Endodermal cell (in vitro differentiated cells): Measurements from ENCODE around the gene MIPOL1. TPM values are rescaled to one million over a fixed set of nuclear protein-coding genes. Genes with fewer than 3 reads are reported as not detected.
"Not testable (repeated sequence)": the region's sequence is repeated elsewhere in the genome, so short reads cannot be mapped to it uniquely, and the experiment has no call there.

Source experiments
- DNase-seq: peaks from one replicate; pipeline ENCODE4 v3.0.0-alpha.2; 2017
- H3K27ac ChIP-seq: 2 replicates; pipeline ENCODE4 v1.5.1; 2013; ENCODE audit warnings: mild to moderate bottlenecking, low read depth, low read length, moderate library complexity
- H3K27me3 ChIP-seq: 2 replicates; pipeline ENCODE4 v1.6.1; 2013; ENCODE audit warnings: mild to moderate bottlenecking, low read length, moderate library complexity; ENCODE audit not compliant: insufficient read depth, control insufficient read depth, poor library complexity, severe bottlenecking
- H3K36me3 ChIP-seq: 2 replicates; pipeline ENCODE4 v1.7.0; 2013; ENCODE audit warnings: mild to moderate bottlenecking, low read length, moderate library complexity; ENCODE audit not compliant: control insufficient read depth, insufficient read depth
- H3K4me1 ChIP-seq: one replicate; pipeline ENCODE4 v1.7.0; 2013; ENCODE audit warnings: low read length; ENCODE audit not compliant: control insufficient read depth, insufficient read depth
- H3K4me3 ChIP-seq: 2 replicates; pipeline ENCODE4 v1.5.1; 2013; ENCODE audit warnings: mild to moderate bottlenecking, low read length, moderate library complexity
- H3K9ac ChIP-seq: 2 replicates; pipeline ENCODE4 v1.6.1; 2013; ENCODE audit warnings: mild to moderate bottlenecking, low read length, moderate library complexity; ENCODE audit not compliant: poor library complexity, severe bottlenecking; ENCODE audit errors: extremely low read depth
- H3K9me3 ChIP-seq: 2 replicates; pipeline ENCODE4 v1.6.1; 2013; ENCODE audit warnings: mild to moderate bottlenecking, low read length, moderate library complexity; ENCODE audit not compliant: control insufficient read depth
- H3K27ac Mint-ChIP-seq: 2 replicates; pipeline ENCODE4 v1.8.0; 2020; ENCODE audit warnings: mixed read lengths
- H3K27me3 Mint-ChIP-seq: 2 replicates; pipeline ENCODE4 v1.8.0; 2021; ENCODE audit warnings: mild to moderate bottlenecking, mixed read lengths; ENCODE audit not compliant: insufficient read depth
- H3K36me3 Mint-ChIP-seq: 2 replicates; pipeline ENCODE4 v1.8.0; 2020; ENCODE audit warnings: low read depth, mixed read lengths
- H3K4me1 Mint-ChIP-seq: 2 replicates; pipeline ENCODE4 v1.8.0; 2020; ENCODE audit warnings: mixed read lengths
- H3K4me3 Mint-ChIP-seq: 2 replicates; pipeline ENCODE4 v1.8.0; 2020; ENCODE audit warnings: mild to moderate bottlenecking, moderate library complexity, mixed read lengths
- H3K9me3 Mint-ChIP-seq: 2 replicates; pipeline ENCODE4 v1.8.0; 2020; ENCODE audit warnings: mild to moderate bottlenecking, mixed read lengths
- WGBS, 2 experiments: methylation state at CpG; one replicate each; pipeline versions ENCODE4 v1.1.5 to v1.1.7; 2013; ENCODE audit warnings: missing lambda C conversion rate in 2 of 2, mixed read lengths in 1 of 2; ENCODE audit not compliant: insufficient coverage in 1 of 2, insufficient read length in 1 of 2; 5-methylcytosine and 5-hydroxymethylcytosine counted together
- total RNA-seq, 2 donors: library from RNA; stranded (reverse); fragmentation: NEBNext Ultra II Directional in 1 of 2; extraction: Animal tissue kit (Norgen Biotek cat#: 25700) in 1 of 2; gene quantifications; 2 replicates in 1 of 2; 3 replicates in 1 of 2; pipeline ENCODE4 v1.2.1, GENCODE V29; 2021
- TF ChIP-seq, protein P1 (sequence below): fragments of 200-600 bp; sonication (generic); conservative IDR thresholded peaks from 2 replicates; pipeline ENCODE4 v1.5.0; 2021; ENCODE audit warnings: antibody characterized with exemption, mild to moderate bottlenecking

The MIPOL1 gene
- total RNA-seq, 2 donors from 2014 or later, result 22.0 to 28.5 TPM

DNA sequence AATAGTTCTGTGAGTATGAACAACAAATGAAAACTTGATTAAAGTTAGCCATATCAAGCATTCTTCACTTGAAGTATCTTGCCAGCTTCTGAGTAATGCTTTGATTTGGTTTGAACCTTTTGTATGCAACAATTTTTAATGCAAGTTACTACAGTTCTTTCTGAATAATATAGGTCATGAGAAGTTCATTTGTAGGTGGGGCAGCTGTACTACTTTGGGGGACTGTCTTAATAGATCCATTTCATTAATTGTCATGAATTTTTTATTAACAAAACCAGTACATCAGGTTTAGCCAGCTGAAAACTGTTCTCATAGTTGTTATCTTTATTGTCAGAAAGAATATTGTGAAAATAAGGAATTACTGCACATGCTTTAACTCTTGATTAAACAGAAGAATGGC lies 254.6 kb downstream of the MIPOL1 start:
- TF ChIP-seq, protein P1, sequence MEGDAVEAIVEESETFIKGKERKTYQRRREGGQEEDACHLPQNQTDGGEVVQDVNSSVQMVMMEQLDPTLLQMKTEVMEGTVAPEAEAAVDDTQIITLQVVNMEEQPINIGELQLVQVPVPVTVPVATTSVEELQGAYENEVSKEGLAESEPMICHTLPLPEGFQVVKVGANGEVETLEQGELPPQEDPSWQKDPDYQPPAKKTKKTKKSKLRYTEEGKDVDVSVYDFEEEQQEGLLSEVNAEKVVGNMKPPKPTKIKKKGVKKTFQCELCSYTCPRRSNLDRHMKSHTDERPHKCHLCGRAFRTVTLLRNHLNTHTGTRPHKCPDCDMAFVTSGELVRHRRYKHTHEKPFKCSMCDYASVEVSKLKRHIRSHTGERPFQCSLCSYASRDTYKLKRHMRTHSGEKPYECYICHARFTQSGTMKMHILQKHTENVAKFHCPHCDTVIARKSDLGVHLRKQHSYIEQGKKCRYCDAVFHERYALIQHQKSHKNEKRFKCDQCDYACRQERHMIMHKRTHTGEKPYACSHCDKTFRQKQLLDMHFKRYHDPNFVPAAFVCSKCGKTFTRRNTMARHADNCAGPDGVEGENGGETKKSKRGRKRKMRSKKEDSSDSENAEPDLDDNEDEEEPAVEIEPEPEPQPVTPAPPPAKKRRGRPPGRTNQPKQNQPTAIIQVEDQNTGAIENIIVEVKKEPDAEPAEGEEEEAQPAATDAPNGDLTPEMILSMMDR, result no peak
- no peaks in the 10 kb centered on the region for H3K4me1 ChIP-seq
- H3K27me3 ChIP-seq, result no peaks in the 10 kb centered on the region
- H3K4me3 ChIP-seq, result no peak overlapping the region
- H3K9ac ChIP-seq, result no peak overlapping the region
- no peaks in the 10 kb centered on the region for H3K9me3 ChIP-seq
- Mint-ChIP-seq H3K27ac (no peak overlapping the region), H3K36me3 (no peaks in the 10 kb centered on the region), H3K4me3 (no peak overlapping the region), H3K9me3 (no peaks in the 10 kb centered on the region), H3K27me3 (no peaks in the 10 kb centered on the region), H3K4me1 (peaks cover 6% of the 10 kb centered on the region)
- no peak for DNase-seq
- H3K27ac ChIP-seq, result no peak overlapping the region
- no peaks in the 10 kb centered on the region for H3K36me3 ChIP-seq

DNA sequence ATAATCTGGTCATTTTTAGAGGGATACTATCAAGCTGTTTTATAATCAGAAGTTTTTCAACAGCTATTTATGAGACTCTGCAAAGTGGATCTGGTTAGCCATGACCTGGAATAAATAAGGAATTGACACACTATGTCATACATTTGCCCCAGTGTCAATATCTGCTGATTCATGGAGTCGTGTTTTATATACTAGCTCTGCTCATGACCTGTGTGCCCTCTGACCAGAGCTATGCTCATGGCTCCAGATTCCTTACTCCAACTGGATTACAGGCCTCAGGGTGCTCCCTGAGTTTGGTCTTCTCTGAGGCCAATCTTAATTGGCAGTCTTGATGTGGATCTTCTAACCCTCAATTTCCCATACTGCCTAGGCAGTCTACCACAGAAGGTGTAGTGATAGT lies 256.2 kb downstream of the MIPOL1 start:
- 89 to 100% methylated on average over 1 of the region's 1 CpG for WGBS, 2 experiments
- Histone ChIP-seq H3K9ac (no peak overlapping the region), H3K4me3 (no peak overlapping the region), H3K9me3 (no peaks in the 10 kb centered on the region), H3K27ac (no peak overlapping the region), H3K36me3 (no peaks in the 10 kb centered on the region), H3K4me1 (no peaks in the 10 kb centered on the region), H3K27me3 (no peaks in the 10 kb centered on the region)
- TF ChIP-seq, protein P1, result no peak
- Mint-ChIP-seq H3K9me3 (no peaks in the 10 kb centered on the region), H3K27me3 (no peaks in the 10 kb centered on the region), H3K36me3 (no peaks in the 10 kb centered on the region), H3K27ac (no peak overlapping the region), H3K4me3 (no peak overlapping the region), H3K4me1 (peaks cover 6% of the 10 kb centered on the region)
- DNase-seq, result no peak

DNA sequence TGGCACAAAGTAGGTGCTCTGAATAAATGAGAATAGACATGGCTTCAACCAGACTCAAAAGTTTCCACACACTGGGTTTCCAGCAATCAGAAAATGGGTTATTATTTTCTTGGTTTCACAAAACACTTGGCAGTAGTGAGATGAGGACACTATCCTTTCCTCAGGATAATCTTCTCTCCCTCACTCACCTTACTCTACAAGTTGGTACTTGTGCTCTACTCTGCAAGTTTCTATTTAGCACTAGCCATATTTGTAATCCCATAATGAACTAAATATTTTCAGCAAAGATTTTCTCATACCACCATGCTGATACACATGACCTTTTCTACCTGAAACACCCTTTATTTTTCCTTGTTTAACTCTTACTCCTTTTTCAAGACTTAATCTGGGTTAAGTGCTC lies 259.6 kb downstream of the MIPOL1 start:
- H3K27me3 Mint-ChIP-seq, result no peaks in the 10 kb centered on the region

DNA sequence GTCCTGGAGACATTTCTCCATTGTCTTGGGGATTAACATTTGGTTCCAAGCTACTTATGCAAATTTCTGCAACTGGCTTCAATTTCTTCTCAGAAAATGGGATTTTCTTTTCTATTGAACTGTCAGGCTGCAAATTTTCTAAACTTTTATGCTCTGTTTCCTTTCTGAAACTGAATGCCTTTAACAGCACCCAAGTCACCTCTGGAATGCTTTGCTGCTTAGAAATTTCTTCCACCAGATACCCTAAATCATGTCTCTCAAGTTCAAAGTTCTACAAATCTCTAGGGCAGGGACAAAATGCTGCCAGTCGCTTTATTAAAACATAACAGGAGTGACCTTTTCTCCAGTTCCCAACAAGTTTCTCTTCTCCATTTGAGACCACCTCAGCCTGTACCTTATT lies 264.7 kb downstream of the MIPOL1 start:
- H3K36me3 ChIP-seq, H3K9ac ChIP-seq, H3K4me3 ChIP-seq, DNase-seq, H3K27ac ChIP-seq, H3K27me3 Mint-ChIP-seq, H3K27ac Mint-ChIP-seq, H3K4me3 Mint-ChIP-seq, H3K27me3 ChIP-seq: not testable (repeated sequence)
- Mint-ChIP-seq H3K4me1 (peaks cover 11% of the 10 kb centered on the region), H3K36me3 (peaks cover 29% of the 10 kb centered on the region), H3K9me3 (peaks cover 43% of the 10 kb centered on the region)
- 75 to 91% methylated on average over 1 of the region's 1 CpG for WGBS, 2 experiments
- H3K4me1 ChIP-seq, result peaks cover 10% of the 10 kb centered on the region
- H3K9me3 ChIP-seq, result peaks cover 45% of the 10 kb centered on the region

More for the DNA sequence above, 259.6 kb downstream of the MIPOL1 start:
- Histone ChIP-seq H3K4me1 (no peaks in the 10 kb centered on the region), H3K9ac (no peak overlapping the region), H3K9me3 (peaks cover 23% of the 10 kb centered on the region), H3K27me3 (no peaks in the 10 kb centered on the region), H3K27ac (no peak overlapping the region), H3K4me3 (no peak overlapping the region), H3K36me3 (no peaks in the 10 kb centered on the region)
- no peak for DNase-seq
- TF ChIP-seq, protein P1, result no peak
- peaks cover 22% of the 10 kb centered on the region for H3K9me3 Mint-ChIP-seq
- H3K36me3 Mint-ChIP-seq, result peaks cover 16% of the 10 kb centered on the region
- peaks cover 5% of the 10 kb centered on the region for H3K4me1 Mint-ChIP-seq
- no peak overlapping the region for H3K27ac Mint-ChIP-seq
- H3K4me3 Mint-ChIP-seq, result no peak overlapping the region
